H1 (cell line): ENCODE measurements around the gene PSMD9. TPM values are rescaled to one million over a fixed set of nuclear protein-coding genes. Genes with fewer than 3 reads are reported as not detected.

Source experiments
- ATF3 ChIP-seq: IDR thresholded peaks from 2 replicates; pipeline ENCODE4 v1.6.1; 2011; ENCODE audit warnings: low read depth, mild to moderate bottlenecking, low read length; ENCODE audit not compliant: insufficient read depth
- CBX5 ChIP-seq: fragments of 300-800, 300-1000 bp; sonication (generic); IDR thresholded peaks from 2 replicates; pipeline ENCODE4 v1.7.1; 2016; ENCODE audit warnings: antibody characterized with exemption, low read length, low read depth
- JUND ChIP-seq: IDR thresholded peaks from 2 replicates; pipeline ENCODE4 v1.6.1; 2011; ENCODE audit warnings: mild to moderate bottlenecking, improper control_type of control experiment, low read length
- SAP30 ChIP-seq: fragments of 300-600 bp; sonication (generic); IDR thresholded peaks from 2 replicates; pipeline ENCODE4 v1.7.1; 2012; ENCODE audit warnings: low read length, moderate library complexity, mild to moderate bottlenecking, inconsistent platforms; ENCODE audit not compliant: insufficient read depth, insufficient replicate concordance
- SIN3A ChIP-seq, 2 experiments: IDR thresholded peaks in 1 of 2; conservative IDR thresholded peaks in 1 of 2; 2 replicates each; pipeline ENCODE4 v1.6.1; 2011 to 2012; ENCODE audit warnings: low read length in 2 of 2, improper control_type of control experiment in 1 of 2, low read depth in 1 of 2, mild to moderate bottlenecking in 1 of 2
- SP2 ChIP-seq: IDR thresholded peaks from 2 replicates; pipeline ENCODE4 v1.6.1; 2012; ENCODE audit warnings: mild to moderate bottlenecking, low read length, inconsistent platforms
- SRF ChIP-seq: IDR thresholded peaks from 2 replicates; pipeline ENCODE4 v1.6.1; 2011; ENCODE audit warnings: mild to moderate bottlenecking, low read depth, low read length, moderate library complexity
- TCF12 ChIP-seq: IDR thresholded peaks from 2 replicates; pipeline ENCODE4 v1.6.1; 2011; ENCODE audit warnings: low read depth, mild to moderate bottlenecking, low read length
- YY1 ChIP-seq: IDR thresholded peaks from 2 replicates; pipeline ENCODE4 v1.6.1; 2011; ENCODE audit warnings: low read depth, mild to moderate bottlenecking, low read length
- polyA plus RNA-seq, 7 experiments: library from polyadenylated mRNA; depleted of rRNA in 3 of 7; stranded (reverse) in 5 of 7; unstranded in 2 of 7; fragments of >200 nt in 5 of 7; fragments of 200-250 nt in 2 of 7; gene quantifications; 1 replicate in 5 of 7; 2 replicates in 1 of 7; 4 replicates in 1 of 7; pipeline versions ENCODE4 v1.2.1 to v1.2.3, GENCODE V29; 2011 to 2013; ENCODE audit warnings: missing spikeins in 2 of 7, mixed read lengths in 2 of 7
- total RNA-seq: library from RNA; stranded (reverse); fragmentation: NEBNext Ultra II Directional; extraction: Animal tissue kit (Norgen Biotek cat#: 25700); gene quantifications from 2 replicates; pipeline ENCODE4 v1.2.1, GENCODE V29; 2021

The PSMD9 gene
- total and polyA plus RNA-seq, 2 of the 8 experiments (the other 6 are each of a cell fraction or from before 2014, with no cell fraction given) = 28.8 to 36.1 TPM

GRCh38 chr12:121888478-121889273 is at the start of gene PSMD9 (continued):
- peak; percentile 58; the same call in 1 of the 2 replicates for TF ChIP-seq JUND
- TF ChIP-seq SAP30 = no peak
- peak; percentile 57; the same call in 1 of the 2 replicates for TF ChIP-seq ATF3
- TF ChIP-seq SRF = no peak
- no peak for TF ChIP-seq SP2
- TF ChIP-seq TCF12 = peak; percentile 97; the same call in 1 of the 2 replicates
- peak; percentile 22 to 53; a peak in 2 of 4 replicates for TF ChIP-seq SIN3A (conservative IDR thresholded peaks at IDR 0.05 in 1 of 2, IDR thresholded peaks at IDR 0.05 in 1 of 2; ENCODE audit: low read depth in 1 of 2, low read length in 2 of 2)
- TF ChIP-seq CBX5 = no peak
- TF ChIP-seq YY1 = peak; percentile 85
